HL-60/S4 treated with phorbol 12-myristate 13-acetate at 8.2 ng/mL for 4 days and 3 days (cell line): ENCODE data around the gene KCTD17.

Experiments used
- in situ Hi-C: fragments of 300-500 bp; cut with MboI; formaldehyde crosslinking; loops from 2 replicates; pipeline ENCODE4 v1.15.0; 2022; ENCODE audit warnings: low sequenced_read_pairs

KCTD17 gene

GRCh38 chr22:37051391-37052385 is at the start of gene KCTD17:
TSS of gene KCTD17 (plus strand) at chr22:37051742. CDS start at chr22:37051761, 19 bp downstream.
- in situ Hi-C loops = no loop called here

- in situ Hi-C loops = no loop called here
Observed at GRCh38 chr22:37001826-37002225, 49.7 kb upstream of the KCTD17 start.

- in situ Hi-C loops = no loop called here
Observed at GRCh38 chr22:37002633-37003032, 48.9 kb upstream of the KCTD17 start.

- in situ Hi-C loops = no loop called here
Observed at GRCh38 chr22:37007651-37008050, 43.9 kb upstream of the KCTD17 start.

GRCh38 chr22:37008365-37008764 is 43.2 kb upstream of the KCTD17 start:
- in situ Hi-C loops = no loop called here

GRCh38 chr22:37009490-37009889 is 42.1 kb upstream of the KCTD17 start:
- in situ Hi-C loops = no loop called here

- in situ Hi-C loops = no loop called here
Observed at GRCh38 chr22:37010174-37010573, 41.4 kb upstream of the KCTD17 start.

GRCh38 chr22:37010976-37011375 is 40.6 kb upstream of the KCTD17 start:
- in situ Hi-C loops = no loop called here

GRCh38 chr22:37011472-37011871 is 40.1 kb upstream of the KCTD17 start:
- in situ Hi-C loops = no loop called here

- in situ Hi-C loops = no loop called here
Observed at GRCh38 chr22:37012262-37012904, 39.2 kb upstream of the KCTD17 start.

- in situ Hi-C loops = no loop called here
Observed at GRCh38 chr22:37012956-37013355, 38.6 kb upstream of the KCTD17 start.

GRCh38 chr22:37014415-37014806 is 37.1 kb upstream of the KCTD17 start:
- in situ Hi-C loops = no loop called here

- in situ Hi-C loops = no loop called here
Observed at GRCh38 chr22:37014835-37015586, 36.5 kb upstream of the KCTD17 start.

- in situ Hi-C loops = no loop called here
Observed at GRCh38 chr22:37015587-37015878, 36.0 kb upstream of the KCTD17 start.

GRCh38 chr22:37016134-37016910 is 35.2 kb upstream of the KCTD17 start:
- in situ Hi-C loops = no loop called here

- in situ Hi-C loops = no loop called here
Observed at GRCh38 chr22:37017356-37017755, 34.2 kb upstream of the KCTD17 start.

- in situ Hi-C loops = no loop called here
Observed at GRCh38 chr22:37018086-37018814, 33.3 kb upstream of the KCTD17 start.

GRCh38 chr22:37018815-37019308 is 32.7 kb upstream of the KCTD17 start:
- in situ Hi-C loops = no loop called here

GRCh38 chr22:37019309-37020191 is 32.0 kb upstream of the KCTD17 start, which contains the start of the genes MPST and TST:
TSS of gene MPST (plus strand) at chr22:37019742. CDS start at chr22:37019837, 95 bp downstream.
TSS of gene TST (minus strand) at chr22:37019447. CDS start at chr22:37018732, 715 bp downstream.
- in situ Hi-C loops = no loop called here
